Stimulated activated naive B cell treated with anti-CD40 and anti-IgM and Interleukin-4, amounts not matched to agents 10 μg/mL and 1 μg/mL and 100 μg/mL, for 72 hours (primary cell): ENCODE results near the gene SPEN.
"Not testable (repeated sequence)": the region's sequence is repeated elsewhere in the genome, so short reads cannot be mapped to it uniquely, and the experiment has no call there.

Experiments used
- ATAC-seq, 2 donors: fragments of 150-1000 bp; cut with Tn5 transposase; replicated peaks; 2 replicates each; pipeline ENCODE4 v1.10.0; 2021; ENCODE audit warnings: moderate library complexity in 1 of 2
- DNase-seq: peaks from one replicate; pipeline ENCODE4 v3.0.0; 2021
- H3K27ac Mint-ChIP-seq: one replicate; pipeline ENCODE4 v1.8.0; 2022; ENCODE audit warnings: mild to moderate bottlenecking, mixed read lengths
- H3K27me3 Mint-ChIP-seq, 2 donors: one replicate each; pipeline ENCODE4 v1.8.0; 2022; ENCODE audit warnings: mixed read lengths in 2 of 2
- H3K36me3 Mint-ChIP-seq, 2 donors: one replicate each; pipeline ENCODE4 v1.8.0; 2022; ENCODE audit warnings: mixed read lengths in 2 of 2, mild to moderate bottlenecking in 1 of 2
- H3K4me1 Mint-ChIP-seq, 2 donors: one replicate each; pipeline ENCODE4 v1.8.0; 2022; ENCODE audit warnings: mixed read lengths in 2 of 2, mild to moderate bottlenecking in 1 of 2
- H3K4me3 Mint-ChIP-seq, 2 donors: one replicate each; pipeline ENCODE4 v1.8.0; 2022; ENCODE audit warnings: mild to moderate bottlenecking in 2 of 2, mixed read lengths in 2 of 2, moderate library complexity in 1 of 2
- H3K9me3 Mint-ChIP-seq, 2 donors: one replicate each; pipeline ENCODE4 v1.8.0; 2022; ENCODE audit warnings: mixed read lengths in 2 of 2, mild to moderate bottlenecking in 1 of 2

SPEN gene, protein sequence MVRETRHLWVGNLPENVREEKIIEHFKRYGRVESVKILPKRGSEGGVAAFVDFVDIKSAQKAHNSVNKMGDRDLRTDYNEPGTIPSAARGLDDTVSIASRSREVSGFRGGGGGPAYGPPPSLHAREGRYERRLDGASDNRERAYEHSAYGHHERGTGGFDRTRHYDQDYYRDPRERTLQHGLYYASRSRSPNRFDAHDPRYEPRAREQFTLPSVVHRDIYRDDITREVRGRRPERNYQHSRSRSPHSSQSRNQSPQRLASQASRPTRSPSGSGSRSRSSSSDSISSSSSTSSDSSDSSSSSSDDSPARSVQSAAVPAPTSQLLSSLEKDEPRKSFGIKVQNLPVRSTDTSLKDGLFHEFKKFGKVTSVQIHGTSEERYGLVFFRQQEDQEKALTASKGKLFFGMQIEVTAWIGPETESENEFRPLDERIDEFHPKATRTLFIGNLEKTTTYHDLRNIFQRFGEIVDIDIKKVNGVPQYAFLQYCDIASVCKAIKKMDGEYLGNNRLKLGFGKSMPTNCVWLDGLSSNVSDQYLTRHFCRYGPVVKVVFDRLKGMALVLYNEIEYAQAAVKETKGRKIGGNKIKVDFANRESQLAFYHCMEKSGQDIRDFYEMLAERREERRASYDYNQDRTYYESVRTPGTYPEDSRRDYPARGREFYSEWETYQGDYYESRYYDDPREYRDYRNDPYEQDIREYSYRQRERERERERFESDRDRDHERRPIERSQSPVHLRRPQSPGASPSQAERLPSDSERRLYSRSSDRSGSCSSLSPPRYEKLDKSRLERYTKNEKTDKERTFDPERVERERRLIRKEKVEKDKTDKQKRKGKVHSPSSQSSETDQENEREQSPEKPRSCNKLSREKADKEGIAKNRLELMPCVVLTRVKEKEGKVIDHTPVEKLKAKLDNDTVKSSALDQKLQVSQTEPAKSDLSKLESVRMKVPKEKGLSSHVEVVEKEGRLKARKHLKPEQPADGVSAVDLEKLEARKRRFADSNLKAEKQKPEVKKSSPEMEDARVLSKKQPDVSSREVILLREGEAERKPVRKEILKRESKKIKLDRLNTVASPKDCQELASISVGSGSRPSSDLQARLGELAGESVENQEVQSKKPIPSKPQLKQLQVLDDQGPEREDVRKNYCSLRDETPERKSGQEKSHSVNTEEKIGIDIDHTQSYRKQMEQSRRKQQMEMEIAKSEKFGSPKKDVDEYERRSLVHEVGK (N-terminal part only)

DNA sequence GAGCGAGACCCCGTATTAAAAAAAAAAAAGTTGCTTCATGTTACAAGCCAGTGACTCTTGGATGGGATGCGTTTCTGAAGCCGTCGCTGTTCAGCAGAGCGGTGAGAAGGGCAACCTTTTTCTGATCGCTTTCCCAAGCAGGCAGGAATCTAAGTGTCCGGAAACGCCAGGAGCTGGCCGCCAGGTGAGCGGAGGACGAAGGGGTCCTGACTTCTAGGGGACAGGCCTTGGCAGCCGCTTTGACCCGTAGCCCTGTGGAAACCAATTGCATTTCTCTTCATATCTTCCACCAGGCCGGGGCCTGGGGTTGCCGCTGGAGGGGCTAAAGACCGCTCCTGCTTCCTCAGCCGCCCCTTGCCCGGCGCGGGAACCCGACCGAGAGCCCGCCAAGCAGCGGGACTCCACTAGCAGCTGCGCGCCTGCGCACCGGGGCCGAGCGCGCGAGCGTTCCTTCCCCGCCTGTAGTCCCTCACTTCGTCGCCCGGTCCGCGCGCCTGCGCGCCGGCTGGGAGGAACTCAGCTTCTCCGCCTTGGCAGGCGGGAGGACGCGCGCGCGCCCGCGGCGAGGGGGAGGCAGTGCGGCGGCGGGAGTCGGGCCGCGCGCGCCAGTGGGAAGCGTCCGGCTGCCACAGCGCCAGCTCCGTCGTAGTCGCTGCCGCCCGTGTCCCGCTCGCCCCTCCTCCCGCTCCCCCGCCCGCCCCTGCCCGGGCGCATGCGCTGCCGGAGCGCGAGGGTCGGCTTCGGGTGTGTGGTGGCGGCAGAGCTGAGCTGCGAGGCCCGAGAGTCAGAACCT is at the start of gene SPEN:
Gene SPEN, plus strand, starts transcription at position 608 of the 793 bp plus-strand sequence. CDS start 361 bp downstream, outside the sequence.
- peak within 1 kb of the TSS; percentile 99 for H3K27ac Mint-ChIP-seq
- peaks cover 16 to 68% of the 10 kb centered on the region in 2 donors for H3K4me1 Mint-ChIP-seq
- H3K4me3 Mint-ChIP-seq, result peak within 1 kb of the TSS; percentile 95 to 99
- no peaks in the 10 kb centered on the region for H3K9me3 Mint-ChIP-seq
- peaks cover 9 to 15% of the 10 kb centered on the region in 2 donors for H3K36me3 Mint-ChIP-seq
- H3K27me3 Mint-ChIP-seq, result no peaks in the 10 kb centered on the region
- peak; percentile 75 to 80 for ATAC-seq
- DNase-seq, result peak; percentile 98

DNA sequence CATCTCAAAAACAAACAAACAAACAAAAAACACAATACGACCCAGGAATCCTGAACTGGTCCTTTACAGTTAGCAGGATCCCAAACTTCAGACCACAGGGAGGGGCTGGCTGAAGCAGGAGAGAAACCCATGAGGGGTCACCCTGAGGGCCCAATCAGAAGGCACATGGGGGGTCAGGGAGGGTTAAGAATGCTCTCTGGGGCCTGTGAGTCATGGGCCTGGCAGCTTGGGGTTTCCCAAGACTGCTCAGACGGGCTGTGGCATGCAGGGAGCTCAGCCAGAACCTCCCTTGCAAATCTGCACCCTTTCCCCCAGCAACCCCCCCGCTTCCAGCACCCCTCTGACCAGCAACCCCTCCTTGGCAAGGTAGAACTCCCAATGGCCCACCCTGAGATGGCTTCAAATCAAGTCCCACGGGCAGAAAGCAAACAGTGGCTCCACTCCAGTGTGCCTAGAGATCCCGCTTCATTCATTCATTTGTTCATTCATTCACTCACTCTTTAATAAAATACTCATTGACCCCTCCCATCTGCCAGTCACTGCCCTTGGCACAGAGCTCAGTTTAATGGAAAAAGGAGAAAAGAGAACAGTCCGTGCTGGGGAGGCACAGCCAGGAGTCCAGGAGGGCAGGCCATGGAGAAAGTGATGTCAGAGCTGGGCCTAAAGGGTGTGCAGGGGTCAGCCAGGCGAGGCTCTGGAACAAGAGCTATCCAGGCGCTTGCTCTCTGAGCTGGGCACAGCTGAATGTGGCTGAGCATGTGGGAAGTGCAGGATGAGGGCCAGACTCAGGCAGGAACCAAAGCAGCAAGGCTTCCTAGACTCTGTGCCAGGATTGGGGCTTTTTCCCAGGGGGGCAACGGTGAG is 48.3 kb upstream of the SPEN start:
- Mint-ChIP-seq H3K36me3 (no peaks in the 10 kb centered on the region), H3K4me1 (peaks cover 12 to 30% of the 10 kb centered on the region in 2 donors), H3K4me3 (peak overlapping the region in 1 of 2 donors; percentile 44), H3K9me3 (no peaks in the 10 kb centered on the region), H3K27ac (peak overlapping the region; percentile 9), H3K27me3 (peaks cover 17 to 24% of the 10 kb centered on the region in 2 donors)
- DNase-seq (peak; percentile 42), ATAC-seq (peak; percentile 89 to 93)

DNA sequence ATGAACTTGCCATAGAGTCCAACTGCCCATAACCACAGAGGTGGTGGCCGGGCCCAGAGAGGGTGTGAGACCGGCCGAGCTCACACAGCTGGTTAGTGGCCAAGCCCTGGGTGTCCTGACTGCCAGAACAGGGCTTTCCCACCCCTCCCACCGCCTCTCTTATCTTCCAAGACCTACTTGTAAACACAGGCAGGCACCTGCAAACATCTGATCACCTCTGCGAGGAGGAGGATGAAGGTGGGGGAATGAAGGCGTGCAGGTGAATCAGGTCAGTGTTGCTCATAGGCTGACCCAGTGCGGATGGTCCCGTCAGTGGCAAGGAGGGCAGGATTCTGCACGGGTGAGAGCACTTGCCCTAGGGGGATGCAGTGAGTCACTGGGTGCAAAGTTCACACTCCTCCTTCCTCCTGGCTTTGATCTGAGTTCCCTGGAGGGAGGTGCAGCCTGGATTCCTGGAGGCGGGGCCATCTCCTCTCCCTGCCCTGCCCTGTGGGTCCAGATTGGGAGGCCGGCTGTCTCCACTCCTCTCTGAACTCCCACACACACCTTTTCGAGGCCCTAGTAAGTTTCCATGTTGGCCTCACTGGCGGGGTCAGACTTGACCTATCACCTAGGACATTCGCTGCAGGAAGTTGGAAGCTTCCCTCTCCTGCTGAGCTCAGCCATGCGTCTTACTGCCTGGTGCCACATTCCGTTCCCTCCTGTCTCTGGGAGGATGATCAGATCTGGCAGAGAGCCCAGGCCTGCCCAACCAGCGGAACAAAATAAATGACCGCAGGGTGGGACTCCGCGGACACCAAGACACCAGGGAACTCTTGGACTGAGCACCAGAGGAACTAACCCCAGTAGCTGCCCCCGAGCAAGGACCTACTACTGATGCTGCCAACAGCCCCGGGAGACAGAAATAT is 47.3 kb upstream of the SPEN start:
- H3K27me3 Mint-ChIP-seq, result peaks cover 17 to 24% of the 10 kb centered on the region in 2 donors
- peaks cover 12 to 30% of the 10 kb centered on the region in 2 donors for H3K4me1 Mint-ChIP-seq
- H3K36me3 Mint-ChIP-seq, result no peaks in the 10 kb centered on the region
- no peak overlapping the region for H3K4me3 Mint-ChIP-seq
- DNase-seq (no peak), ATAC-seq (no peak)
- no peaks in the 10 kb centered on the region for H3K9me3 Mint-ChIP-seq
- peak overlapping the region; percentile 47 for H3K27ac Mint-ChIP-seq

- Mint-ChIP-seq H3K27me3 (peaks cover 17 to 24% of the 10 kb centered on the region in 2 donors), H3K36me3 (no peaks in the 10 kb centered on the region), H3K27ac (no peak overlapping the region), H3K4me1 (peaks cover 12 to 25% of the 10 kb centered on the region in 2 donors), H3K9me3 (no peaks in the 10 kb centered on the region), H3K4me3 (no peak overlapping the region)
- DNase-seq (no peak), ATAC-seq (no peak)
Observed at GRCh38 chr1:15802234-15802965, 45.1 kb upstream of the SPEN start.

- peaks cover 12 to 25% of the 10 kb centered on the region in 2 donors for H3K4me1 Mint-ChIP-seq
- H3K27me3 Mint-ChIP-seq, result peaks cover 13 to 24% of the 10 kb centered on the region in 2 donors
- no peaks in the 10 kb centered on the region for H3K9me3 Mint-ChIP-seq
- H3K36me3 Mint-ChIP-seq, result no peaks in the 10 kb centered on the region
- DNase-seq (no peak), ATAC-seq (peak; percentile 48 to 64)
- no peak overlapping the region for H3K4me3 Mint-ChIP-seq
- H3K27ac Mint-ChIP-seq, result no peak overlapping the region
Observed at GRCh38 chr1:15803380-15803779, 44.1 kb upstream of the SPEN start.

GRCh38 chr1:15804060-15804459 is 43.4 kb upstream of the SPEN start:
- DNase-seq, result no peak
- Mint-ChIP-seq H3K36me3 (no peaks in the 10 kb centered on the region), H3K4me1 (peaks cover 10 to 21% of the 10 kb centered on the region in 2 donors), H3K4me3 (no peak overlapping the region), H3K9me3 (no peaks in the 10 kb centered on the region), H3K27ac (no peak overlapping the region), H3K27me3 (peaks cover 13 to 24% of the 10 kb centered on the region in 2 donors)
- no peak for ATAC-seq

GRCh38 chr1:15807121-15807520 is 40.4 kb upstream of the SPEN start:
- DNase-seq, result no peak

DNA sequence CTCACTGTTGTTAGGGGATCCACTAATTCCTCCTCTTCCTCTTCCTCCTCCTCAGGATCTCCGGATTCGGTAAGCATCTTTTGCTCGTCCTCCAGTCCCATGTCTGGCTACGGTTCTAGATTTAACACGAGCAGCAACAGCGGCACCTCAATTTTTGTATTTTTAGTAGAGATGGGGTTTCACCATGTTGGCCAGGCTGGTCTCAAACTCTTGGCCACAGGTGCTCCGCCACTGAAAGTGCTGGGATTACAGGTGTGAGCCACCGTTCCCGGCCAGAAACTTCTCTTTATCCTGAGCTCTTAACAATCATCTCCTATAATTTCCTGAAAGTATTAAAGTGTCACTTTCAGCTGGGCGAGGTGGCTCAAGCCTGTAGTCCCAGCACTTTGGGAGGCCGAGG is 40.0 kb upstream of the SPEN start, which contains the start of gene UQCRHL:
Gene UQCRHL, minus strand, starts transcription at position 101 of the 400 bp plus-strand sequence. Its CDS starts 0 bp downstream, at position 101.
- H3K27me3 Mint-ChIP-seq, H3K27ac Mint-ChIP-seq, ATAC-seq, H3K4me1 Mint-ChIP-seq, H3K9me3 Mint-ChIP-seq, H3K36me3 Mint-ChIP-seq, DNase-seq, H3K4me3 Mint-ChIP-seq: not testable (repeated sequence)

More at GRCh38 chr1:15807121-15807520, 40.4 kb upstream of the SPEN start:
- no peak overlapping the region for H3K27ac Mint-ChIP-seq
- no peak for ATAC-seq
- no peak overlapping the region for H3K4me3 Mint-ChIP-seq
- peaks cover 3 to 5% of the 10 kb centered on the region in 2 donors for H3K4me1 Mint-ChIP-seq
- H3K9me3 Mint-ChIP-seq, result no peaks in the 10 kb centered on the region
- H3K36me3 Mint-ChIP-seq, result no peaks in the 10 kb centered on the region
- H3K27me3 Mint-ChIP-seq, result peaks cover 2 to 4% of the 10 kb centered on the region in 2 donors

- no peak for DNase-seq
- no peaks in the 10 kb centered on the region for H3K36me3 Mint-ChIP-seq
- H3K4me1 Mint-ChIP-seq, result peaks cover 0 to 4% of the 10 kb centered on the region in 2 donors
- H3K4me3 Mint-ChIP-seq, result no peak overlapping the region
- H3K27ac Mint-ChIP-seq, result no peak overlapping the region
- H3K27me3 Mint-ChIP-seq, result no peaks in the 10 kb centered on the region
- H3K9me3 Mint-ChIP-seq, result no peaks in the 10 kb centered on the region
- ATAC-seq, result no peak
Observed at GRCh38 chr1:15808955-15809354, 38.6 kb upstream of the SPEN start.

- no peak for DNase-seq
- H3K9me3 Mint-ChIP-seq, result no peaks in the 10 kb centered on the region
Observed at GRCh38 chr1:15810073-15810472, 37.4 kb upstream of the SPEN start.

GRCh38 chr1:15816674-15817073 is 30.8 kb upstream of the SPEN start:
- no peak overlapping the region for H3K4me3 Mint-ChIP-seq
- H3K27ac Mint-ChIP-seq, result no peak overlapping the region
- ATAC-seq, result no peak
- peaks cover 0 to 4% of the 10 kb centered on the region in 2 donors for H3K4me1 Mint-ChIP-seq
- H3K36me3 Mint-ChIP-seq, result no peaks in the 10 kb centered on the region
- DNase-seq, result no peak
- H3K27me3 Mint-ChIP-seq, result no peaks in the 10 kb centered on the region
- H3K9me3 Mint-ChIP-seq, result no peaks in the 10 kb centered on the region

More at GRCh38 chr1:15810073-15810472, 37.4 kb upstream of the SPEN start:
- Mint-ChIP-seq H3K27ac (no peak overlapping the region), H3K36me3 (no peaks in the 10 kb centered on the region), H3K4me3 (no peak overlapping the region), H3K4me1 (no peaks in the 10 kb centered on the region), H3K27me3 (no peaks in the 10 kb centered on the region)
- no peak for ATAC-seq
